ENCODE results near the gene TNFRSF4.
"Not testable (repeated sequence)": the region's sequence is repeated elsewhere in the genome, so short reads cannot be mapped to it uniquely, and the experiment has no call there.

The TNFRSF4 gene

DNA sequence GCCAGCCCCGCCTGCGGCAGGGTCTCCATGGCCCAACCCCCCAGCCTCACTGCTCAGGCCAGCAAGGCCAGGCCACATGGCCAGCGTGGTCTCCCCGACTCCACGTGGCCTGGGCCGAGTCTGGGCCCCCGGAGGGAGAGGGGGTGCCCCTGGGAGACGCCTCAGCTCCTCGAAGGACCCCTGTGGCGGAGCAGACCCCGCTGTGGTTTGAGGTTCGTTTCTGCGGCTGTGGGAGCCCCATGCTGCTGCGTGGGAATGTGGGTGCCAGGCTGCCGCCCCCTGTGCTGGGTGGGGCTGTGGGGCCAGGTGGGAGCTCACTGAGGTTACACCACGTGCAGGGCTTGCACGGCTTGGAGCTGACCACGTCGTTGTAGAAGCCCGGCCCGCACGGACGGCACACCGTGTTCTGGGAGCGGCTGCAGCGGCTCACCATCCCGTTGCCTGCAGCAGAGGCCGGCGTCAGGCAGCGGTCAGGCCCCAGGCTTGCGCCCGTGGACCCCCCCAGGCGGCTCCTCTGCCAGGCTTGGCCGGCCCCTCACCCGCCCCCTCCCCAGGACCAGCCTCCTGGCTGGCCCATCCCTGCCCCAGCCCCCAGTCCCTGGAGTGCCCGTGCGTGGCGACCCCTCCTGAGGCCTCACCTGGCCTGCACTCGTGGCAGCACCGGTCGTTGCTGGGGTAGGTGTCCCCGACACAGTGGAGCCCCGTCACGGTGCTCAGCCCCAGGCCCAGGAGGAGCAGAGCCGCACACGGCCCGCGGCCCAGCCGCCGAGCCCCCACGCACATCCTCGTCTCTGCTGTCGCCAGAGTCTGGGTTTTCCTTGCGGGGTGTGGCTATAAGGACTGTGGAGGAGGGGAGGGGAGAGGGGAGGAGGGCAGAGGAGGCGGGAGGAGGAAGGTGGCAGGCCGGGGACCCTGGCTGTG, at the start of gene TNFRSF4:
Gene TNFRSF4, minus strand, starts transcription at position 809 of the 921 bp plus-strand sequence. Its CDS starts 26 bp downstream, at position 783.
- DNase-seq, result no peak

DNA sequence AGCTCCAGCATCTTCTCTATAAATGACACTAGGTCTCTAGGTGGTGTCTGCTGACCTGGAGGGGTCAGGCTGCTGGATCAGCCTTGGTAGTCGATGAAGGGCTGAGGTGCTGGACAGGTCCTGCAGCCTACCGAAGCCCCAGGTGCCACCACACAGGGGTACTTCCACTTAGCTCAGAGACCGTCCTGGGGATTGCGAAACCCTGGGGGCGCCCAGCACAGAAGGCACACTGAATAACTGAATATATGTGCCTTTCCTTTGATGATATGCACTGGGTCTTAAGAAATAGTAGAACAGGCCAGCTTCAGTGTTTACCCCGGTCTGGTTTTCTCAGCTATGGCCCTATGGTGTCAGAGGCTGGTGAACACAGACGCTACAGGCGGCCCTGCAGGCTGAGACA, 48.8 kb upstream of the TNFRSF4 start:
- DNase-seq, result no peak

DNA sequence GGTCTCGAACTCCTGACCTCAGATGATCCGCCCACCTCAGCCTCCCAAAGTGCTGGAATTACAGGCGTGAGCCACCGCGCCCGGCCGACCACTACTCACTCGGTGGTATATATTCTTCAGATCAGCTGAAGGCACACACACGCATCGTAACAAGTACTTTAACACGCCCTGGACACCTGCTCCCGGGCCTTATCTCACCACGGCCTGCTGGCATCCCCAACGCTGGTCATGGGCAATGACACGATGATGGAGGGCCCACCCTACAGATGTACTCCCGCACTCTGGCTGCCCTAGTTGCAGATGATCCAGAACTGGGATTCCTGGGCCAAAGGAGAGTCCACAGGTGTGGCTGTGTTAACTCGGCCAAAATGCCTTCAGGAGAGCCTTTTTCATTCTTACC, 48.1 kb upstream of the TNFRSF4 start:
- DNase-seq, result peak; percentile 88

DNA sequence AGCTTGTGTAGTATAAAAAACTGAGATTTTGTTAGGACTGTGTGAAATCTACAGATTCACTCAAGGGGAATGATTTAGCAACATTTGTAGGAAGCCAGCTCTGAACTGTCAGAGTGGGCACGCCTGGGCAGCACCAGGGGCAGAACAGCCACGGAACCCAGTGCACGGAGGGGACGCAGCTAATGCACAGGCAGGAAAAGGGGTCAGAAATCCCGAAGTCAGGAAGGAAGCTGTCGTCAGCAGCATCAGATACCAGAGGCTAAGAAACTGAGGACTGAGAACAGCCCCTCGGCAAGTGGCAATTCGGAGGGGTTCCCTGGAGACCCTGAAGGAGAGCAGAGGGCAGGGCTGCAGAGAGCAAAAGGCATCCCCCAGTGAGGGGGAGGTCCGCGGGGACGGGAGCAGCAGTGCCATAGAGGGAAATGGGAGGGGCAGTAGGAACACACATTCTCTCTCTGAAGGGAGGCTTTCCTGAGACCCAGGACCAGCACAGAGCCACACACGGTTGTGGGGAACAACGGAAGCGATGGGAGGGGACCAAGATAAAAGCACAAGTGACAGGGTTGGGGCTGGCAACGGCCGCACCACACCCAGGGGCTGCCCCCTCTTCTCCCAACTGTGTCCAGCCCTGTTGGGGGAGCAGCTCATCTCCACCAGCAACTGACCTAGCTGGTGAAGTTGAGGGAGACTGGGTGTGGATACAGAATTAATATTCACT, 47.0 kb upstream of the TNFRSF4 start:
- DNase-seq, result peak; percentile 91

DNA sequence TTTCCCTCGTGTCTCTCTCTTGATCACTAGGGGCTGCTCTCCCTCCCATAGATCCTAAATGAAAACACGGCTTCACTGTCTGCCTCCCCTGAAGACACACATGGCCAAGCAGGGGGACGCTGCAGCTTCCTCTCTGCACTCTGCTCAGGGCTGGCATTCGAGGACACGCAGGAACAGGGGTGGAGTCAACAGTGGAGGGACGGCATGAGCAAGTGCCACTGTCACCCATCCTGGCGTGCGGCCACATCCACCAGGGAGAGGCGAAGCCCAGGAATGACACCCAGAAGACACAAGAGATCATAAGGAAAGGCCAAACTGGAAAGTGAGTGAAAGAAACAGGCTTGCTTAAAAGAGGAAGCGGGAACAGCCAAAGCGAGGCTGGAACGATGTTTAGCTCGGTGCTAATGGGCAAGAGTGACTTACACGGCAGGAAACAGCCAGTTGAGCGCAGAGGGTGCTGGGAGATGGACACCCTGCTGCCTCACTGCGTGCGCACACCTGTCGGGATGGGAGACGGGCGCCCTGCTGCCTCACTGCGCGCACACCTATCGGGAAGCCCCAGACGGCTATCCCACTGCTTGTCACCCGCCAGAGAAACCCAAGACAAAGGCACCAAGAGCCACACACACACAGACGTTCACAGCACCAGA, 46.1 kb upstream of the TNFRSF4 start:
- DNase-seq, result peak; percentile 49

DNA sequence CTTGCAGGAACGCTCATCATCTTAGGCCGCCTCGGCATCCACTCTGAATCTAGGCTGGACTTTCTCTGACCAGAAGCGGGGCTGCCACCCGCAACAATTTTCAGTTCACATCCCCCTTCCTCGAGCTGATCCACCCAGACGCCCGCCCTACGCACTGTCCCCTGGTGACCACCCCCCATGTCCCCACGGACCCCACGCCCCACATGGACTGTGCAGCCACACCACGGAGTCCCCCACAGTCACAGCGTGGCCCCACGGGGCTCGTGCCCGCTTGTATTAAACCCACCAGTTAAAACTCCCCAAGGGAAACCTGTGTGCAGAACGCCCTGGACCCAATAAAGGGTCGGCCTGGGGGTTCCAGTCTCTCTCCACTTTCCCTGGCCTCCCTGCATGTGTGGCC, 45.6 kb upstream of the TNFRSF4 start:
- no peak for DNase-seq

DNA sequence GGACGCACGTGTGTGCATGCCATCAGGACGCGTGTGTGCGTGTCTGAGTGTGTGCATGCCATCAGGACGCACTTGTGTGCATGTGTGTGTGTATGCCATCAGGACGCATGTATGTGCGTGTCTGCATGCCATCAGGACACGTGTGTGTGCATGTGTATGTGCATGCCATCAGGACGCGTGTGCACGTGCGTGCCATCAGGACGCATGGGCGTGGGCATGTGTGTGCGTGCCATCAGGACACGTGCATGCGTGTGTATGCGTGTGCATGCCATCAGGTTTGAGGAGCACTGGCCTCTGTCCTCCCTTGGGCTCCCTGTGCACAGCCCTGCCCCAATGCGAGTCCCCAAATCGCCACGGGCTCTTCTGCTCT, 45.2 kb upstream of the TNFRSF4 start:
- DNase-seq, result no peak

DNA sequence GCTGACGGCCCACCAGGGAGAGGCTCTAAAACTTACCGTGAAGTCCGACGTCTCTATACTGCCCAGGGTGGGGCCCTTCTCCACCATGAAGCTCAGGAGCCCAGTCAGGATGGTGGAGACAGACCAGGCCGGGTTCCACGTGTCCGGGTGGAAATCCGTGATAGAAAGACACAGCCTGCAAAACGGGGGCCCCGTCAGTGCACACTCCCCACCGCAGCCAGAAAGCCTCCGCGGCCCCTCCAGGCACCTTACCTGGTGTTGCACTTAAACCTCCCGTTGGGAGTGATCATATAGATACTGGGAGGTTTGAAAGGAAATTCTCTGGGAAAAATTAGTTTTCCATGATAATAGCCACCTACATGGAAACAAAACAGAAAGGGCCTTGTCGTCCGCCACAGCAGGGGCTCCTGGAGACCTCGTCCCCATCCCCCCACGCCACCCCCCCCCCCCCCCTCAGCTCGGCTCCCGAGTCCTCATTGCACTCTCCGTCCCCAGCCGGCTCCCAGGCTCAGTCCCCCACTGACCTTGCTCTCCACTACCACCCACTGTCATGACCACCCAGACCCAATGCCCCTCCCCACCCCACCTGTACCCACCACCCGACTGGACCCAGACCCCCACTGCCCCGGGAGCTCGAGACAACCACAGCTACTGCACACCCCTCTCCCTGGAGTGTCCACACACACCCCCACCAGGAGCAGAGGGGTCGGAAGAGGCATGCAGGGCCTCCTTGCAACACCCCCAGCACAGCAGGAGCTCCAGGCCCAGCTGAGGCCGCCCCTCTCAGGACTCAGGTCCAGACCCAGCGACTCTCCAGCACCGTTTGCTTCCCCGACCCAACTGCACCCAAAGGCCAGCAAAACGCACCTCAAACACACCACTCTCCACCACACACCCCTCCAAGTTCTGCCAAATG, 43.3 kb upstream of the TNFRSF4 start:
- no peak for DNase-seq

DNA sequence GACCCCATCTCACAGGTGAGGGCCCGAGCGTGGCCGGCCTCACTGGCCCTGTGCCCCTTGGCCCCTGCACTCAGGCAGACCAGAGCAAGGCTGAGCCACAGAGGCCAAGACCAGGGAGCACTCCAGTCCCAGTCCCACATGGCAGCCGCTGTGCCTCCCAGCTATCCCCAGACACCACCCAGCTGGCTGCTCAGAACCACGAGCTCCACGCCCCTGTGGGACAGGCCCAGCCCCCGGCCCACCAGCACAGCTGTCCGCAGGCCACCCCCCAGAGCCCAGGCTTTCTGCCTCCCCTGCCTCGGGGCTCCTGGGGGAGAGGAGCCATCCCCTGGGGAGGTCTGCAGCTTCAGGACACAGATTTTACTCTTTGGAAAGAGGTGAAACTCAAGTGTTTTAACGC, 41.7 kb upstream of the TNFRSF4 start:
- no peak for DNase-seq

DNA sequence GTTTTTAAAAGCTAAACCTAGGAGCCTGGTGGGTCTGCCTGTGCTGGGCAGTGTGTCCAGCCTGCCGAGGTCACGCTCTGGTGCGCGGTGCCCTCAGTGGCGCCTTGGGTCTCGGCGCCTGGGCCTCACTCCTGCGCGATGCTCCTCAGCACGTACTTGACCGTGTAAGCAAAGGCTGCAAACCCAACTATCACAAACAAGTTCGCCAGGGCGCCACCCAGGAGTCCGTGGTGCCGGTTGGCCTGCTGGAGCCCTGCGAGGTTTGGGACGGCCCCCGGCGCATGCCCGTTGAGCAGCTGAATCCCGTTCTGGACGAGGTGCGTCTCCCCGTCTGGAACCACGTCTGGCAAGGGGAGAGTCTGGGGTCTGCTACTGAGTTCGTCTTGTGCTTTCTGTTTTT, 41.1 kb upstream of the TNFRSF4 start:
- DNase-seq, result no peak

DNA sequence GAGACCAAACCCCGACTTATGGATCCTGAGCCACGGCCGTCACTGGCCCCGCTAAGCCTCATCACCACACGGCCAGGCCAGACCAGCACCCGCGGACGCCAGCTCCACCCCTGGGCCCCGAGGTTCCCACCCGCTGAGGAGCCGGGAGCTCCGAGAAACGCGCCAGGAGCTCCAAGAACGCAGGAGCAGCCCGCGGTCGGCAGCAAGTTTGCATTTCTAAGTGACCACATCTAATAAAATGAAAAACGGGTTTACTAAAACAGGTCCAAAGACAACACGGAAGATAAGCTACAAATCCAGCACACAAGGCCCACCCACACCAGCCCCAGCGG, 40.7 kb upstream of the TNFRSF4 start:
- no peak for DNase-seq

DNA sequence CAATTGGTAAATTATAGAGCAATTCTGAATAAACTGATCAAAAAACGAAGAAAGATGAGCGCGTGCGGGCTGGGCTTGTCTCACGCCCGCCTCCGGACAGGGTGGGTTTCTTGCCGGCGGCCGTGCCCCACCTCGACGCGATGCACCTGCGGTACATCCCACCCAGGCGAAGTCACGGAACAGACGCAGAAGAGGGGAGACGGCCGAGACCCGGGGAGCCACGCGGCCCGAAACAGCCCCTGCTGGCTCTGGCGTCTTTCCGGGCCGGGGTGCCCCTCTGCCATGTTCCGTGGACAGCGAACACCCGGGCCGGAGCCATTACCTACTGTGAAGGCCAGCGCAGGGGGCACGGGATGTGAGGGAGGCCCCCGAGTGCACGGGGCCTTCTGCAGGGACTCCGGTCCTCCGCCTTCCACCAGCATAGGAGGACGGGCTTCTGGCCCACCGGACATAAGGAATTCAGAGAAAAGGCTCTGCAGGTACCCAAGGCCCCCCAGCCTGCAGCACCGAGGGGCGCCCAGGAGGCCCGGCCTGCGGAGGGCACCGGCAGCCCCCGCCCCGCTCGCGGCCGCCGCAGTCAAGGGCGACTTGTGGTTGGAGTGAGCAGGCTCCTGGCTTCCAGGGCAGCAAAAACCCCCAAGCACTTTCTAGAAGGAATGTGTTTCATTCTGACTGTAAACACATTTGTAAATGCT, 40.2 kb upstream of the TNFRSF4 start:
- no peak for DNase-seq

DNA sequence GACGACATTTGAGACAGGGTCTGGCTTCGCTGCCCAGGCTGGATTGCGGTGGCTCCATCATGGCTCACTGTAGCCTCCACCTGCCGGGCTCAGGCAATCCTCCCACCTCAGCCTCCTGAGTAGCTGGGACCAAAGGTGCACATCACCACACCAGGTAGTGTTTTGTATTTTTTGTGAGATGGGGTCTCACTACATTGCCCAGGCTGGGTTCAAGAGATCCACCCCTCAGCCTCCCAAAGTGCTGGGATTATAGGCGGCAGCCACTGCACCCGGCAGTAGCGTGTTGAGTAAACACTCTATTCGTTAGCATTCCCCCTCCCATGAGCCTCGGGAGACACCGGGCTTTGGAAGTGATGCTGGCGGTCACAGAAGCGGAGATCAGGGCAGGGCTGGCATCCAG, 39.4 kb upstream of the TNFRSF4 start:
- DNase-seq, result no peak

DNA sequence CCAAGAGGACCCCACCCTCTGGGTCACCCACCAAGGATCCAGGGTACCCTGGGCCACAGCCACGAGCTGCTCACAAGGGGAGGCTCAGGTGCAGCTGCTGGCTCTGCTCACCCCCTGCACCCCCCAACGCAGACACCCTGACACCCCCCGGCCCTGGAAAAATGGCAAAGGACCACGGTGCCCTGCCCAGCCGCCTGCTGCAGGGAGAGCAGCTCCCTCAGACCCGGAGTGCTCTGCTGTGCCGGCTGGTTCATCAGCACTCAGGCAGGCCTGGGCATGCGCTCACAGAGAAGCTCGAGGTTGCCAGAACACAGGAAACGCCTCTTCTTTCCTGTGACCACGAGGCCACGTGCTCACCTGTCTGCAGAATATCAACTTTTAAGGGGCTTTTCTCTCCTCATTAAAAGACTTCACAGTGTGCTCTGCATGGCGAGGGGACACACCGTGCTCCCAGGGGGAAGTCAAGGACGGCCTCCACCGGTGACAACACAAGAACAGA, 36.9 kb upstream of the TNFRSF4 start:
- no peak for DNase-seq

DNA sequence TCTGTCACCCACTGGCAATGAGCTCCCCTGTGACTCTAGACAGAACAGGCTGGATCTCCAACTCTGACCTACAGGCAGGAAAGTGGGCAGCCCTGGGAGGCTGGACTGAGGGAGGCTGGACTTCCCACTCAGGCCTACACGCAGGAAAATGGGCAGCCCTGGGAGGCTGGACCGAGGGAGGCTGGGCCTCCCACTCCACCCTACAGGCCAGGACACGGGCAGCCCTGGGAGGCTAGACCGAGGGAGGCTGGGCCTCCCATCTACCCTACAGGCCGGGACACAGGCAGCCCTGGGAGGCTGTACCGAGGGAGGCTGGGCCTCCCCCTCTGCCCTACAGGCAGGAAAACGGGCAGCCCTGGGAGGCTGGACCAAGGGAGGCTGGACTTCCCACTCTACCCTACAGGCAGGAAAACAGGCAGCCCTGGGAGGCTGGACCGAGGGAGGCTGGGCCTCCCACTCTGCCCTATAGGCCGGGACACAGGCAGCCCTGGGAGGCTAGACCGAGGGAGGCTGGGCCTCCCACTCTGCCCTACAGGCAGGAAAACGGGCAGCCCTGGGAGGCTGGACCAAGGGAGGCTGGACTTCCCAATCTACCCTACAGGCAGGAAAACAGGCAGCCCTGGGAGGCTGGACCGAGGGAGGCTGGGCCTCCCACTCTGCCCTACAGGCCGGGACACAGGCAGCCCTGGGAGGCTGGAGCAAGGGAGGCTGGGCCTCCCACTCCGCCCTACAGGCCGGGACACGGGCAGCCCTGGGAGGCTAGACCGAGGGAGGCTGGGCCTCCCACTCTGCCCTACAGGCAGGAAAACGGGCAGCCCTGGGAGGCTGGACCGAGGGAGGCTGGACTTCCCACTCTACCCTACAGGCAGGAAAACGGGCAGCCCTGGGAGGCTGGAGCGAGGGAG, 34.3 kb upstream of the TNFRSF4 start:
- DNase-seq, result not testable (repeated sequence)

DNA sequence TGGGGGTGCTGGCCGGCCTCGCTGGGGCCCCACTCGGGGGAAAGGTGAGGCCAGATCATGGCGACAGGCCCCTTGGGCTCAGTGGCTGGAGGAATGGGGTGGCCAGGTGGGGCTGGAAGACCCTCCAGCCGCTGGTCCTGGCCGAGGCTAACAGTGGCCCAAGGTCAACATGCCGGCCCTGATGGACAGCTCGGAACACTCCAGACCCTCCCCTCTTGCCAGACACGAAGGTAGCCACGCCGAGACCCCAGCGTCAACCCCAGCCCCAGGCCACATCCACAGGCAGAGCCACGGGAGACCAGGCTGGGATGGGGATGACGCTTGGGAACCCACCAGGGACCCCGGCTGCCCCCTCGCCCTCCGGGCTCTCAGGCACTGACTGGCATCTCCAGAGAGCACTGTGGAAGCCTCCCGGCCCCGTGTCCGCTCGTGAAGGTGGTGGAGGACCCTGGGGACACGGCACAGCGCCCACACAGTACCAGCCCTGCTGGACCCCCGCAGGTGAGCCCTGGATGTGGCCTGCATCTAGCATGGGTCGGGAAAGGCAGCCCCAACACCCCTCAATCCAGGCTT, 33.5 kb upstream of the TNFRSF4 start:
- no peak for DNase-seq

DNA sequence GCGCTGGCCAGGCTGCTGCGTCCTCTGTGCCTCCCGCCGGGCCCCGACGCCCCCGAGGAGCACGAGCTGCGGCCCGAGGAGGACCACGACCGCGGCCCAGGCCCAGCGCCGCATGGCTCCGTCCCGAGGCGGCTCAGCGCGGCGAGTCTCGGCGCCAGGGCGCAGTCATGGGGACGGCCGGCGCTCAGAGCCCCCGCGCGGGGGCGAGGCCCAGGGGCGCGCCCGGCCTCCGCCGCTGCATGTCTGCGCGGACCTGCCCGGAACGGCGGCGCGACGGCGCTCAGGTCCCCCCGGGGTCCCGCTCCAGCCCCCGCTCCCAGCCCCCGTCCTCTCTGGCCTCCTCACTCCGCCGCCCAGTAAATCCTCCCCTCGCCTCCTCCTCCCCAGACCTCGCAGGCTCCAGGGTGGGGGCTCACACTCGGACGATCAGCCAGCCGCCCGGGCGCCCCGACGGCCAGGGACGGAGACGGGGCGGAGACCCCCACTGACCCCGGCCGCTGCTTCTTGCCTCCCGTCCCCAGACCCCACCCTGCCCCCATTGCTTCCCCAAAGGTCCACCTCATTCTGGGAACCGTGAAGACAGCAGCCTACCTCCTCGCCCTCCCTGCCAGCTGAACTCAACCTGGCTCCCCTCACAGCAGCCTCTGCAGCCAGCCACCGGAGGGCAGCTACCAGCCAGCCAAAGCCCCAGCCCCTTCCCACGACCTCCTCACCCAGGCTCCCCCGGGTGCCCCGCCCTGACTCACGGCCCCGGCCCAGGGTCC, 32.8 kb upstream of the TNFRSF4 start, which contains the start of gene C1QTNF12:
Gene C1QTNF12, minus strand, starts transcription at position 146 of the 764 bp plus-strand sequence. Its CDS starts 32 bp downstream, at position 114.
- no peak for DNase-seq

DNA sequence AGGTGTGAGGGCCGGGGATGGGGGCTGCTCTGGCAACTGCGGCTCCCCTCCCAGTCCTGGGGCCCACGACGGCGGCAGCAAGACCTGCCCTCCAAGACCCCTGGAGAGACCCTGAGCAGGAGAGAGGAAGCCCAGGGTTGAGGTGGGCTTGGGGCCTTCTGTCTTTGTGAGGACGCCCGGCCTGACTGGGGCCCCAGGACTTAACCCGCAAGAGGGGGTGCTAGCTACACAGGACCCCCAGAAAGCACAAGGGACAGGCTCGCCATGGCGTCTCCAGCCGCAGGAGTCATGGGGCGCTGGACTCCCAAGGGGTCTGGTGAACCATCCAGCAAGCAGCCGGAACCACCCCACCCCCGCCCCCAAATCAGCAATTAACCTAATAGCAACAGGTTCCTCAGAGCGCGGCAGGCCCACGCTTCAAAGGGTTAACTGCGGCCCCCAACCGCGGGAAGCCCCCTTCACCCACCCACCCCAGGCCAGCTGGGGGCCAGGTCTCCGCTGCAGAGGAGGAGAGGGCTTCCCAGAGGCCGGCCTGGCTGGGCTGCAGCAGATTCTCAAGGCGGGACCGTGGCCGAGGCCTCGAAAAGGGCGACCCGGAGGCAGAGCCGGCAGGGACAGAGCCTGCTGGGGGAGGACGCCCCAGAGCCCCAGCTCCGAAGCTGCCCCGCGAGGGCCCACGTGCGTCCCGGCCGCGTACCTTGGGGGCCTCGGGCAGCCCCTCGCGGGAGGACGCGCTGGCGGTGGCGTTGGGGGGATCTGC, 32.0 kb upstream of the TNFRSF4 start:
- no peak for DNase-seq
